NOMO-1 treated with dmso at 0.1 percent for 144 hours (cell line): ENCODE measurements around the gene EVL.
A peak's percentile ranks its signal among the peaks of the same experiment; 100 is the strongest.

Experiments used
- DNase-seq: peaks from one replicate; lab custom pipeline; 2025; ENCODE audit not compliant: unreplicated experiment; lab: John Stamatoyannopoulos, UW

EVL gene

DNA sequence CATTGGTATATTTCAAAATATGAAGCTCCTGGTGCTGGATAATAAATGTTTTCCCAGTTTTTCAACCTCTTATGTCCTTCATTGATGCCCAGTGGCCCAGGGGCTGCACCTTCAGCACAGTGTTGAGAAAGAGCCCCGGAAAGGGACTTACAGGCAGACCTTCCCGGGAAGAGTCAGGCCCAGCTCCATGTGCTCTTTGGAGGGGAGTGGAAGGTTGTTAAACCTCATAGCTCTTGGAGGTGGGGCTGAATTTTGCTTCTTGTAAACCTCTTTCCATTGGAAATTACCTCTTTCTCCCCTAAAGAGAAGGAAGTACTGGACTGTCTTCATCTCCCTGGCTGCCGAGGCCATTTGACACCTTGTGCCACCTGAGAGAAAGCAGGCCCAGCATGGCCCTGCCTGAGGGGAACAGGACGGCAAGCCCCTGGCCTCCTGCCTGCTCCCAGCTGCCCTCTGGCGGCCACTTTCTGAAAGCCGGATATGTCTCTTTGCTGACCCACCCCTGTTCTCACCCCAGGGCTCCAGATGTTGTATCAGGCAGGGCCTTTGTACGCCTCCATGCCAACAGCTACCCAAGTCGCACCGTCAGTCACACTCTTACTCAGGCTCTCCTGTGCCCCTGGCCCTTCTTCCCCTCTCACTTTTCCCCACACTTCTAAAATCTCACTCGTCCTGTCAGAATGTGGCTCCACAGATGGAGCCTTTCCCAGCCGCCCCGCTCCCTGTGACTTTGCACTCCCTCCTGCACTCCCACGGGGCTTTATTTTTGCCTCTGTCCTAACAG is 43.0 kb downstream of the EVL start:
- peak; percentile 28 for DNase-seq

DNA sequence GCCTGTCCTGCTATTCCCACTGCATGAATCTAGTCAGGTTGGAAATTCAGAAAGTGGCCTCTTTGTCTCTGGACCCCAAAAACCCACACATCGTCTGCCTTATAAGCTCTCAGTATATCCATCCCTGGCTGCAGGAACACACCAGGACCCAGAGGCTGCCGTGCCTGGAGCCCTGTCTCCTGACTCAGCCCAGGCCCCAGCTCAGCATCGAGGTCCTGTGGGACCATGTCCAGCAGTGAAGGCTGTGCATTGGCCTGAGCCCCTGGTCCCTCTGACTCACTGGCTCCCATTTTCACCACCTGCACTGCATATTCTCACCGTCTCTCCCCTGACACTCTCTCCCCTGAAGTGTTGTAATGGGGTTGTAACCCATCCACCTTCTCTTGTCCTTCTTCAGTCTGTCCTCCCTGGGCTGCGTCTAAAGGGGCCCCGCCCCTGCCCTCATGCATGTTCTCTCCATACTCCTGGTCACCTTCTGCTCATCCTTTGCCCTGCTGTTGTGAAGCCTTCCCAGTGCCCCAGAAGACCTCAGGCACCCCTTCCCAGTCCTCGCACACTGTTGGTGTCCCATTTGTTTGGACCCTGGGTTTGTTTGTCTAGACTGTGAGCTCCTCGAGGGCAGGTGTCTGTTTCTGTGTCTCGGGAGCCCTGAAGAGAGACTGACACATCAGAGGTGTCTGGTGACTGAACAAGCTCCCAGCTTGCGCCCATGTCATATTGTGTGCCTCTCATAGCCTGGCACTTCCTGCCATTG is 43.8 kb downstream of the EVL start:
- no peak for DNase-seq

- DNase-seq = no peak
These were observed 44.4 kb downstream of the EVL start for GRCh38 chr14:100109594-100109955.

GRCh38 chr14:100110816-100111215 is 45.6 kb downstream of the EVL start:
- no peak for DNase-seq

DNA sequence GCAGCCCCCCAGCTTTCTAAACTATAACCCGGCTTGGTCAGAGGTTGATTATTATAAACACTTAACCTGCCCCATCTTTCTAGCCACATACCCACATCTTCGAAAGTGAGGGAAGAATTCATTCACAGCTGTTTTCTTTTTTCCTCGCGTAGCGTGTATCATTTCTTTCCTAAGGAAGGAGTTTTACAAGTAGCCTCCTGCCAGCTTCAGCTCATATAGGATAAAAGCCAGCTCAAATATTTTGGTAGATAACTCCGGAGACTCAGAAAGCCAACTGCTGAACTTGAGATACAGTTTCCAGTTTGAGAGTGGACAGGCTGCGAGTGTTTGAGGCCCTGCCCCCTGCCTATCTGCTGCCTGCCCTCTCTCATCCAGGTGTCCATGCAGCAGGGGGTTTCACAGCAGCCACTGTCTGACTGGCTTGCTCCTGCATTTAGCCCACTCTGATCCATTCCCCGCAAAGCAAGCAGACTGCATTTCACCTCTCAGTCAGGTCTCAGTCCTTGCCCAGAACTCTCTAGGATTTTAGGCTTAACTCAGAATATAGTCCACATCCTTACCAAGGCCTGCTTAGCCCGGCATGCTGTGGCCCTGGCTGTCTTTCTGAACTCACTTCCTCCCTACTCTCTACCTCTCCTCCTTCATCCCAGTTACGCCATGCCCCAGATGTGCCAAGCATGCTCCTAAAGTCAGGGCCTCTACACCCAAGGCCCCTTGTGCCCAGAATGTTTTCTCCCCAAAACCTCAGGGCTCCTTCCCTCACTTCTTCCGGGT is 46.9 kb downstream of the EVL start:
- no peak for DNase-seq

GRCh38 chr14:100114109-100114765 is 49.0 kb downstream of the EVL start:
- DNase-seq = no peak

DNA sequence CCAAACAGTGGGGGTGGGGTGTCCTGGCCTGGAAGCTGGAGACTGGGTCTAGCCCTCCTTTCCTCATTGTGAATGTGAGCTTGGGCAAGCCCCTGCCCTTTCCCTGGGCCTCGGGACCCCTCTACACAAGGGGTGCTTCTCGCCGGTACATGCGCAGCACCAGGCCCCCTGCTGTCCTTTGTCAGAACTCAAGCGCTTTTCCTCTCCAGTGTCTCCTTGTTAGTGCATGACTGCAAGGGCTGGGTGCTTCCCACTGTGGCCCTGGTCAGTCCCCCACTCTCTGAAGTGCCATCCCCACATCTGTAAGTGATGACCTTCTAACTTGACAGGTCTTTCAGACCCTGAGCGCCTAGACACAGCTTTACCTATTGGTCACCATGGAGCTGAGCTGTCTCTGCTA is 50.0 kb downstream of the EVL start:
- DNase-seq = no peak

DNA sequence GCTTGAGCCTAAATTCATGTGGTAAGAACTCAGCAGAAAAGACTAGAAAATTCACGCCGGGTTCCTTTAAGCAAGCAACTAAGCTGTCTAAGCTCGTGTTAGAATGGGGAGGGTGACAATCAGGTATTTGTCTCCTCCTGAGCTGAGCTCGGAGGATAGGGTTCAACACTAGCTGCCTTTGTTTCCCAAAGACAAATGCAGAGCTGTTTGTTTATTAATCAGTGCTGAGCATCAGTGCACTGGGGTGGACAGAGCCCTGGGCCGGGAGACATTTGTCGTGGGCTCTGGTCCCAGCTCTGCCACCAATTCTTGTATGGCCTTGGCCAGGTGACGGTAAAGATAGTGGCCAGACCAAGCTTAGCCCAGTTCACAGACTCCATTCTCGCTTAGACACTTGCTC is 50.5 kb downstream of the EVL start:
- no peak for DNase-seq

GRCh38 chr14:100116134-100116533 is 50.9 kb downstream of the EVL start:
- DNase-seq = no peak

GRCh38 chr14:100117026-100117425 is 51.8 kb downstream of the EVL start:
- no peak for DNase-seq

- no peak for DNase-seq
These were observed 52.6 kb downstream of the EVL start for GRCh38 chr14:100117633-100118395.

- DNase-seq = no peak
These were observed 53.3 kb downstream of the EVL start for GRCh38 chr14:100118396-100119011.

DNA sequence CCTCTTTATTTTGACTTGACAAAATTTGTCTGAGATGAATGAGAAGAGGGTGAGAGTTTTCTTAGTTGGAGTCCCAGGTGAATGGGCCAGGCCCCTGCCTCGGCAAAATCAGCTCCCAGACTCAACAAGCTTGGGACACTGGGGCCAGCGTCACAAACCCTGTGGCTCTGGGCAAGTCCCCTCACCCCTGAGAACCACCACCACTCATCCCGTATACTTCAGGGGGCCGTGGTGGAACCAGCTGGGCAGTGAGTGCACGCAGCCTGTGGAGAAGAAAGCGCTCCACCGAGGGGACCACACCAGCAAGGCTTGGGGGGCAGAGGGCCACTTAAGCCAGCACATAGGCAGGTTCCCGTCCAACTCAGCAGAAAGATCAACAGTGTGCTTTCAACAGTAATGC is 54.0 kb downstream of the EVL start:
- no peak for DNase-seq

DNA sequence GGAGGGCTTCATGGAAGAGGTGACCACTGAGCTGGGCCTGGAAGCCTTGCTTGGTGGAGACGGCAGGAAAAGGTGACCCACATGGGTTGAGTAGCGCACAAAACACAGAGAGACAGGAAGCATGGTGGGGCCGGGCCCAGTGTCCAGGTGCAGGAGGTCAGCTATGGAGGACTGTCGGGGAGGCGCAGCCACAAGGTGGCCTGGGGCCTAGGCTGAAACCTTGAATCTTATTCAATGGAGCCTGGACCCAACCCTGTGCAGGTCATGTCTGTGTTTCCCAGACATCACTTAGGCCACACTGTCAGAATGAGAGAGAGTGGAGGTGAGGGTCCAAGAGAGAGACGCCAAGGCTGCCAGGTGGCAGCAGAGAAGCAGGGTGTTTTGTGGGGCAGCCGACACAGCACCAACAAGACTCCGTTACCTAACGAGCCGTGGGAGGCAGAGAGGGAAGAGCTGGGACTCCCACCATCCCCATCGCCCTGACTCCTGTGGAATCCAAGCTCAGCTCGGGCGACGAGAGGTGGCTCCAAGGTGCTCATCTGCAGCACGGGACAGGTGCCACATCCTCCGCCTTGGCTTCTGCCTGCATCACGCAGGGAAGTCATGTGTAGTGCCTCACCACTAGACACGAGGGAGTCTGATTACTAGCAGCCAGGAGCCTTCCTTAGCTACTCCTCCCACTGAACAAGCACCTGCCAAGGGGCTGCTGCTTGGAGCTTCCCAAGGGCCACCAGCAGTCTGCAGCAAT is 55.5 kb downstream of the EVL start:
- no peak for DNase-seq

DNA sequence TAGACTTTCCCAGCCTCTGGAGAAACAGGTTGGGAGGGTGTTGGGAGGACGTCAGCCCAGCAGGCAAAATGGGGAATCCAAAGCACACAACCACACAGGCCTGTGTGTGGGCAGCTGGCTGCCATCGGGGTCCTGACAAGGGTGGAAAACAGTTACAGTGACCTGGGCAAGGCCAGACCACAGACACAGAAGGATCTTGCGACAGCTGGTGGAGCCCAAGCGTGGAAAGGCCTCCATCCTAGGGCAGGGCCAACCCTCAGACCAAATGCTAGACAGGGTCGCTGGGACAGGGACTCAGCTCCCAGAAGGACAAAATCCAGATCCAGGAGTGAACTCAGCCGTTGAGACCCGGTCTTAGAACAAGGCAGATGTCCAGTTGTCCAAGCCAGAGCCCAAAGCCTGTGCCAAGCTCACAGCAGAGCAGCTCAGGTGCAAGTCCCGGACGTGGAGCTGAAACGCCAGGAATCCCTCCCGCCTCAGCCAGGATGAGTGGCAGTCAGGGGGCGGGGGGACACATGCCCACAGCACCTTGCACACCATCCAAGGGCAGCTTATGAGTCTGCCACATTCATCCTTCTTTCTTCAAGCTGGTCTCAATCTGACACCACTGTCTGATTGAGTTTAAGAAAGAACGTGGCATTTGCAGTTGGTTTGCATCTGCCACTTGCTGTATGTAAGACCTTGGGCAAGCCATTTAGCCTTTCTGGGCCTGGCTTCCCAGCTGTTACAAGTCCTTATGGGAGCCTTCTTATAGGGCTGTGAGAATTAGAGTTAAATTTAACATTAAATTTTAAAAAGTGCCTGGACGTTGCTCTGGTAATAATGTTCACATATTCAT is 56.6 kb downstream of the EVL start:
- no peak for DNase-seq

DNA sequence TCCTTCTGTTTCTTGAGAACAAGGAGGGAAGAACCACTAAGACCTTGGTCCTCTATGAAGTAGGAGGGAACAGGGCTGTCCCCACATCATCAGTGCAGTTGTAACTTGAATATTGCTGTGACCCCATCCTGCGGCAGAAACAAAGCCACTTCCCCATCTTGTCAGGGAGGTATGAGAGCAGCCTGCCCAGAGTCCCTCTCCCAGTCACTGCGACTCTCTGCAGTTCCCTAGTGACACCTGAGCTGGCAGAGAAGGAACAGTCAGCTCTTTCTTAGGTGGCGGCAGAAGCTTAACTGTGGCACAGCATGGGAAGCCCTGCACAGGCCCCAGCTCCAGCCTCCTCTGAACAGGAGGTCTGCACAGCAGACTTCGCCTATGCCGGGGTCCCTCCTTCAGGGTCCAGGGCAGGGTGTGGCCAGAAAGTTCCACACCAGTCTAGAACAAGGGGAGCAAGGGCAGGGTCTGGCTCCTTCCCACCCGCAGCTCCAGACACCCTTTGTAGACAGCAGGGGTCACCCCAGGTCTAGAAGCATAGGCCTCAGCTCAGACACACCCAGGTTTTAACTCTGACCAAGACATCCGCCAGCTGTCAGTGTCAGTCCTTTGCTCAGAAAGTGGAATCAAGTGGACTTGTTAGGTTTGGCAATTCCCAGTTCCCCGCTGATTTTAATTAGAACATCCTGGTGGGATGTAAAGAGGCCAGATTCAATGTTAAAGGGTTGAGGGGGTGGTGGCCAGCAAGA is 57.4 kb downstream of the EVL start:
- no peak for DNase-seq

DNA sequence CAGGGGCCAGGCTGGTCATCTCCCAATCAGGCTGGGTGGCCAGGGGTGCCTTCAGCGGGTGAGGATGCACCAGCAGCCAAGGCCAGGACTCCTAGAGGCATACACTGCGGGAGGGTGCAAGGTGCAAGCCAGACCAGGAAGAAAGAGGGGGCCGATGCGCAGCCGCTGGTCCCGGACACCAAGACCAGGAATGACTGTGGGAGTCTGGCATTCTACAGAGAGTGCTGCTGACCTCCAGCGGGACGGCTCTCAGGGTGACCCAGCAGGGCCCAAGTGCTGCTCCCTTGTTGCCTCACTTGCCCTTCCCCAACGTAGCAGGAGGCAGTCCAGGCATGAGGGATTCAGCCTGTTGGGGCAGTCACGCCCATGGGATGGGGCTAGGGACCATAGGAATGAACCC is 58.4 kb downstream of the EVL start:
- no peak for DNase-seq

DNA sequence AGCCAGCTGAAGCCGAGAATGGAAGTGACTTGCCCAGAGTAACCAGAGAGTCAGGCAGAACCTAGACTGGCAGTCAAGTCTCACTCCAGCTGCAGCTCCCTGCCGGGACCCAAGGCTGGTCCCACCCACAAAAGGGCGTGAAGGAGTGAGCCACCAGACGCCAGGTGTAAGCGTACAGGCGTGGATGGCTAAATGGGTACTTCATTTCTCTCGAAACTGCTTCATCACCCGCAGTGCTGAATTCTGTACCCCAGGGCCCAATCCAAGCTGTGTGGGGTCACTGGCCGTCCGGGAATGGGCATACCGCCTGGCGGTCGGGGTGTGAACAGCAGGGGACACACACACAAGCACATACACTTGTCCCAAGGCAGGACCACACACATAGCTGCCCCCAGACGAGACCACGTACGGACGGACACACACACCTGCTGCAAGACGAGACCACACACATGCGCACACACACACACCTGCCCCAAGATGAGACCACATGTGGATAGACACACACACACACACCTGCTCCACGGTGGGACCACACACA is 59.4 kb downstream of the EVL start:
- DNase-seq = no peak
